OCI-LY7 (cell line): Measurements from ENCODE around the gene CTNND2.

Source experiments
- CTCF ChIP-seq: fragments of 200-600 bp; sonication (generic); conservative IDR thresholded peaks from 2 replicates; pipeline ENCODE4 v1.5.1; 2014; ENCODE audit warnings: mild to moderate bottlenecking, antibody characterized with exemption, low read length, moderate library complexity, mixed read lengths
- EZH2phosphoT487 ChIP-seq: fragments of 200-600 bp; sonication (generic); IDR thresholded peaks from 2 replicates; pipeline ENCODE4 v1.6.1; 2018; ENCODE audit warnings: low read depth, borderline replicate concordance, mild to moderate bottlenecking, mixed run types, antibody characterized with exemption, low read length, moderate library complexity, mixed read lengths

- TF ChIP-seq CTCF (no peak), EZH2phosphoT487 (no peak)
Measured at GRCh38 chr5:11227064-11227463, 677.2 kb downstream of the CTNND2 start.
